GM18858 (cell line): ENCODE measurements around the gene BCL11A.

Experiments
- ATAC-seq: cut with Tn5 transposase; IDR thresholded peaks from one replicate; pipeline ENCODE4 v1.9.1; 2021; ENCODE audit not compliant: unreplicated experiment

BCL11A gene

GRCh38 chr2:60528281-60529020 lies 25.0 kb downstream of the BCL11A start:
- ATAC-seq = no peak

GRCh38 chr2:60527762-60528161 lies 25.7 kb downstream of the BCL11A start:
- no peak for ATAC-seq

- no peak for ATAC-seq
These were observed 26.8 kb downstream of the BCL11A start for GRCh38 chr2:60526623-60527022.

- peak; percentile 56 for ATAC-seq
These were observed 27.6 kb downstream of the BCL11A start for GRCh38 chr2:60525899-60526298.

GRCh38 chr2:60524874-60525273 lies 28.6 kb downstream of the BCL11A start:
- ATAC-seq = no peak

GRCh38 chr2:60523963-60524362 lies 29.5 kb downstream of the BCL11A start:
- ATAC-seq = no peak

- ATAC-seq = no peak
These were observed 31.0 kb downstream of the BCL11A start for GRCh38 chr2:60522462-60522861.

GRCh38 chr2:60521626-60522025 lies 31.8 kb downstream of the BCL11A start:
- ATAC-seq = no peak

GRCh38 chr2:60520917-60521539 lies 32.4 kb downstream of the BCL11A start:
- ATAC-seq = no peak

- no peak for ATAC-seq
These were observed 33.1 kb downstream of the BCL11A start for GRCh38 chr2:60520151-60520876.

GRCh38 chr2:60519231-60519863 lies 34.1 kb downstream of the BCL11A start:
- no peak for ATAC-seq

GRCh38 chr2:60518567-60518966 lies 34.9 kb downstream of the BCL11A start:
- no peak for ATAC-seq

- ATAC-seq = no peak
These were observed 36.0 kb downstream of the BCL11A start for GRCh38 chr2:60517446-60517845.

GRCh38 chr2:60516826-60517225 lies 36.6 kb downstream of the BCL11A start:
- ATAC-seq = no peak

- no peak for ATAC-seq
These were observed 37.1 kb downstream of the BCL11A start for GRCh38 chr2:60516383-60516811.

- ATAC-seq = peak; percentile 89
These were observed 37.7 kb downstream of the BCL11A start for GRCh38 chr2:60515721-60516226.

- ATAC-seq = no peak
These were observed 39.5 kb downstream of the BCL11A start for GRCh38 chr2:60513996-60514395.

- ATAC-seq = no peak
These were observed 40.3 kb downstream of the BCL11A start for GRCh38 chr2:60513191-60513590.

GRCh38 chr2:60512641-60513040 lies 40.8 kb downstream of the BCL11A start:
- no peak for ATAC-seq

- ATAC-seq = no peak
These were observed 41.3 kb downstream of the BCL11A start for GRCh38 chr2:60512062-60512622.

GRCh38 chr2:60510713-60511112 lies 42.7 kb downstream of the BCL11A start:
- ATAC-seq = no peak
